HG02840 (cell line): Measurements from ENCODE around the gene SRMS.
A peak's percentile ranks its signal among the peaks of the same experiment; 100 is the strongest.
"Not testable (repeated sequence)": the region's sequence is repeated elsewhere in the genome, so short reads cannot be mapped to it uniquely, and the experiment has no call there.

Source experiments
- ATAC-seq: cut with Tn5 transposase; IDR thresholded peaks from one replicate; pipeline ENCODE4 v1.9.1; 2021; ENCODE audit warnings: mild to moderate bottlenecking, moderate library complexity, moderate number of reproducible peaks; ENCODE audit not compliant: unreplicated experiment, low FRiP score

SRMS gene

DNA sequence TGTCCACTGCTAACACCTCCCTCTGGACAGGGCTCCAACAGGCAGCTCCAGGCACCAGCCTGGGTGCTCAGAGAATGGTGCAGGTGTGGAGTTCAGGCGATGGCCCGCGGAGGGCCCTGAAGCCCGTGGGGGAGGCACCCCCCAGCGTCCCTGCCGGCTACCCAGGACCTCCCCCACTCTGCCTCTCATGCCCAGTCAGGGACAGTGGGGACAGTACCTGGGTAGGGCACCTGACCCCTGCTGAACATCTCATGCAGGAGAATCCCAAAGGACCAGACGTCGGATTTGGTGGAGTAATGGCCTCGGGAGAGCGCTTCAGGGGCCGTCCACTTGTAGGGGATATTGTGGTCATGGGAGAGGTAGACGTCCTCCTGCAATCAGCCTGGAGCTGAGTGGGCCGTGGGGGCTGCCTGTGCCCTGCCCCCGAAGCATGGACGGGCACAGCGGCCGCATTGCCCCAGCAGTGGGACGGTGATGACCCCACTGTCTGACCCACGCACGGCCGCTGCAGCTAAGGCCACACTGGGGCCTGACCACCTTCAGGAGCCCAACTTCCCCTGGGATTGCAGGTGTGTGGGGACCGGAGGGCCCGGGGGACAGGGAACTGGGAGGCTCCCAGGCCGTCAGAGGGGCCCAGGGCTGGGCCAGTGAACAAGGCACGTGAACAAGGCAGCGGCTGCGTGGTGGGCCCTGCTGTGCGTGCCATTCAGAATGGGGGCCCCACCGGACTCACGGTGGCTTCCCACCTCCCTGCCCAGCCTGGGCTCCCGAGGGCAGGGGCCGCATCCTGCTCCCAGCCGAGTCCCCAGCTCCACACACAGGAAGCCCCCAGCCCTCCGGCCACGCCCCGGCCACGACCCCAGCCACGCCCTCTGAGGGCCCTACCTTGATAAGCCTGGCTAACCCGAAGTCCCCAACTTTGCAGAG lies 17.4 kb downstream of the SRMS start:
- no peak for ATAC-seq

DNA sequence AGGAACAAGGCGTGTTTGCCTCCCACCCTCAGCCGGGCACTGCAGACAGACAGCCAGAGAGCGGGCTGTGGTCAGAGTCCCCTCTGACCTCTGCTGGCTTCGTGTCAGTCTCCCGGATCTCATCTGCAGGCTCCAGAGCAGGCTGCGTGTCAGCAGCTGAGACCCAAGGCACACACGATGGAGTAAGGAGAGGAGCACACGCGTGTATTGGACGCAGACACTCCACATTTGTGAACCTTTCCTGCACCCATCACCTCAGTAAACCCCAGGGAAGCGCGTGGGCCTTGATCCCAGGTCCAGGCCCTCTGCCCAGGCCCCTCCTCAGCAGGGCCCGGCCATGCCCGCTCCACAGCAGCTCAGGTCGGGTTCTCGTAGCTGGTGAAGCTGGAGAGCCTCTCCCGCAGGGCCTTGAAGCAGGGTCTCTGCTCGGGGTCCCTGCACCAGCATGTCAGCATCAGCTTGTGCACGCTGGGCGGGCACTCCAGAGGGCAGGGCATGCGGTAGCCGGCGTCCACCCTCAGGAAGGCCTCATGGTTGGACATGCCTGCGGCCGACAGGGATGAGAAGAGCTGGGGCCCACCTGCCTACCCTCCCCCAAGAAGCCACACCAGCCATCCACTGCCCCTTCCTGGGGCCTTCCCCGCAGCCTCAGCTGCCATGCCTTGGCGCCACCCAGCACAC lies 18.2 kb downstream of the SRMS start:
- no peak for ATAC-seq

DNA sequence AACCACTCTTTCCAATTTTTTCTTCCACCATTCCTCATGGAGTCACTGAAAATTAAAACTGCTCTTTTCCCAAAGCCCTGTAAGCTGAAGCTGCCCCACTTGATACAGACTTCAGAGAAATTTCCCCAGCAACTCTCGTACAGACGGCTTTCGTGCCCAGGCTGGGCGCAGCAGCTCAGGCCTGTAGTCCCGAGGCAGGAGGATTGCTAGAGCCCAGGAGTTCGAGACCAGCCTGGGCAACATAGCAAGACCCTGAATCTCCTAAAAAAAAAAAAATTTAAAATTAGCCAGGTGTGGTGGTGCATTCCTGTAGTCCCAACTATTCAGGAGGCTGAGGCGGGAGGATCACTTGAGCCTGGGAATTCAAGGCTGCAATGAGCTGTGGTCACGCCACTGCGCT lies 20.4 kb downstream of the SRMS start:
- ATAC-seq, result no peak

DNA sequence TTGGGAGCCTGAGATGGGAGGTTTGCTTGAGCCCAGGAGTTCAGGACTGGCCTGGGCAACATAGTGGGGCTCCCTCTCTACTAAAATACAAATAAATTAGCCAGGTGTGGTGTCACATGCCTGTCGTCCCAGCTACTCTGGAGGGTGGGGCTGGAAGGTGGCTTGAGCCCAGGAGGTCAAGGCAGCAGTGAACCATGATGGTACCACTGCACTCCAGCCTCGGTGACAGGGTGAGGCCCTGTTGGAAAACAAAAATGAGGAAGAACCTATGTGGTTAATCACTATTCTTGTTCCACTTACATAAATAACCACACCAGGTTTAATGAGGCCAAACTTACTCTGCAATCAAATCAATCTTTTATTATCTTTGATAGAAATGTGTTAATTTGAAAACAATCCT lies 21.6 kb downstream of the SRMS start:
- no peak for ATAC-seq

DNA sequence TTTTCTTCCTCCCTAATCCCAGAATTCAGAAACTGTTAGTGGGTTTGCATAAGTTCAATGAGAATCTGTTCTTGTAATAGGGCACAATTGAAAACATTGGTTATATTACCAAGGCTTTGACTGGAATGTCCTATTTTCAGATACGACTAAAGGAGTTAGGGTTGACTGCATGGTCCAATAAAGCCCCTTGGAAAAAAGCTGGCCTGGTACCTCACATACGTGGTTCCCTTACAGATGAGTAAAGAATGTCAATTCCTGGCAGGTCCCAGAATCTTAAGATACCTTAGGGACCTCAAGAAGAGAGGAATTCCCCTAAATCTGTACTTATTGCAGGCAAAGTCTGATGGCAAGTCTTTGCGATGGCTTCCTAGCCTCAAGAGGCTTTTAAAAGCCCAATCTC lies 22.4 kb downstream of the SRMS start:
- ATAC-seq, result no peak

DNA sequence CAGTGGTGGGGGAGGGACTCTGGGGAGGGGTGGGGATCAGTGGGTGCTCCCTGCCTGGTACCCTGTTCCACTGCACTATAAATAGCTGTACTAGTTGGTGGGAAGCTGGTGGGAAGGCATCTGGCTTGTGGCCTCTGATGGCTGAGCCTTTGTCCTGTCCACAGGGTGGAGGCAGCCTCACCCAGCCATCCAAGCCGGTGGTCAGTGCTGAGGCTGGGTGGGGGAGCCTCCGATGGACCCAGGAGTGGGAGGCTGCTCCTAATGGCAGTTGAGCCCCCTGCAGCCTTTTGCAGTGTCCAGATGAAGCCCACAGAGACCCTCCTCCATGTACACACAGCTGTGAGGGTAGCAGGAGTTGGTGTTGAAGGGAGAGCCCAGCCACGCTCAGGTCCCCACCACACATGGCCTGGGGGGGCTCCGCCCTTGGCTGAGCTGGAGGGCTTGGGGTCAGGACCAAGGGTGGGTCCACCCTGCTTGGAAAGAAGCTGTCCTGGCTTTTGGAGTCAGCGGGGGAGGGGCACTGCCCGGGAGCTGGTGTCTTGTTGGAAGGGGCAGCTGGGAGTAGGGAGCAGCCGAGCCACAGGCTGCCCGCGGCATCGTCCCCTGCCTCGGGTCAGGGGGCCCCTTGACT lies 24.5 kb downstream of the SRMS start:
- no peak for ATAC-seq

DNA sequence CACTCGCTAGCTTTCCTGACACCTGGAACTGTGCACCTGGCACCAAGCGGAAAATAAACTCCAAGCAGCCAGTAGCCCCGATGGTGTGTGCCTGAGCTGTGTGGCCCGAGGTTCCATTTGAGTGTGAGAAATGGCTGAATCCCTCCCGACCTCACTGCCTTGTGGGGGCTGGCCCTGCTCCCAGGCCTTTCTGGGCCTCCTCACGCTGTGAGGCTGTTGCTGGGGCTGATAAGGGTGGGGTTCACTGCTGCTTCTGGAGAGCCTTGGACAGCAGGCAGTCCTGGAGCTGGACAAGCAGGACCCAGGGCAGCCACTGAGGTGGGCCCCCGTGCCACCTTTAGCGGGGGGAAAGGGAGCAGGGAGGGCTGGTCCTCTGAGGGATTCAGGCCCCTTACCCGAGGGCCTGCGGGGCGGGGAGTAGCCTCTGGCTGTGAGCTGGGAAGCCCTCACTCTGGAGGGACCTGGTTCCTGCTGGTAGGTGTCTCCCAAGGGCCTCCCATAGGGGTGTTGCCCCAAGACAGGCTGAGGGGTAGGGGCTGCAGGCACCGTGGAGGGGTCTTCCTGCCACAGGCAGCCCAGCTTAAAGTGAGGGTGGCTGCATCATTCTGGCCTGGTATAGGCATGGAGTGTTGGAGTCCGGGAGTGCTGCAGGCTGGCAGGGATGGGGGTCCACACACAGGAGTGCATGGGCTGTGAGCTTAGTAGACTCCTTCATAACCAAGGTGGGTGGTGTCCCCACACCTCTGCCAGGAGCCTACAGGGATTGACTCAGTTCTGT lies 25.3 kb downstream of the SRMS start:
- ATAC-seq, result no peak

DNA sequence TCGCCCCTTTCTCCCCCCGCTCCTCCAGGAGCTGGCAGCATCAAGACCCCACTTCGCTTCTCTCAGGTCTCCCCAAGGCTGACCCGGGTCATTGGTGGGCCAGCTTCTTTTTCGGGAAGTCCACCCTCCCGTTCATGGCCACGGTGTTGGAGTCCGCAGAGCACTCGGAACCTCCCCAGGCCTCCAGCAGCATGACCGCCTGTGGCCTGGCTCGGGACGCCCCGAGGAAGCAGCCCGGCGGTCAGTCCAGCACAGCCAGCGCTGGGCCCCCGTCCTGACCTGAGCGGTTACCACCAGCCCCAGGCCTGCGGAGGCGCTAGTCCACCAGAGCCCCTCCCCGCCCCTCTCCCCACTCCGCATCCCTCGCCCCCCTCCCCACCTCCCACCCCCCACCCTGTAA lies 25.9 kb downstream of the SRMS start:
- no peak for ATAC-seq

DNA sequence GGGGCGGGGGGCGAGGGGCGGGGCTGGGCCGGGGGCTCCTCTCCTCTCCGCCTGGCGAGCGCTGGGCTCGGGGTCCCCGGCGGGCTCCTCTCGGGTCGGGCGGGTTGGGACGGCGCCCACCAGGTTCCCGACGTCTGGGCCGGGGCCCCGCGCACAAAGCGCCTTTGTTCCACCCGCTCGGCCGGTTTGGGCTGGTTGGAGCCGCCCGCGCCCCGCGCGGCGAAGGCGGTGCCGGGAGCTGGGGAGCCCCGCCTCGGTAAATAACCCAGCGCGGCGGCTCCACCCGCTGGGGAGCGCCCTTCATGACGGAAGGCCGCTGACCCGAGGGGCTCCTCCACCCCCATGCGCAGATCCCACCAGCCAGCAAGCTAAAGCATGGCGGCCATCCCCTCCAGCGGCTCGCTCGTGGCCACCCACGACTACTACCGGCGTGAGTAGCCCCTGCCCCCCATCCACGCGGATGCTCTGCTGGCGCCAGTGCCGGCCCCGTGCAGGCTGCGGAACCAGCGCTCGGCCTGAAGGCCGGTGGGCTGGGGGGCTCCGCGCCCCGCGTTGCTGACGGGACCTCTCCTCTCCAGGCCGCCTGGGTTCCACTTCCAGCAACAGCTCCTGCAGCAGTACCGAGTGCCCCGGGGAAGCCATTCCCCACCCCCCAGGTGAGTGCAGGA lies 26.5 kb downstream of the SRMS start:
- peak; percentile 34 for ATAC-seq

DNA sequence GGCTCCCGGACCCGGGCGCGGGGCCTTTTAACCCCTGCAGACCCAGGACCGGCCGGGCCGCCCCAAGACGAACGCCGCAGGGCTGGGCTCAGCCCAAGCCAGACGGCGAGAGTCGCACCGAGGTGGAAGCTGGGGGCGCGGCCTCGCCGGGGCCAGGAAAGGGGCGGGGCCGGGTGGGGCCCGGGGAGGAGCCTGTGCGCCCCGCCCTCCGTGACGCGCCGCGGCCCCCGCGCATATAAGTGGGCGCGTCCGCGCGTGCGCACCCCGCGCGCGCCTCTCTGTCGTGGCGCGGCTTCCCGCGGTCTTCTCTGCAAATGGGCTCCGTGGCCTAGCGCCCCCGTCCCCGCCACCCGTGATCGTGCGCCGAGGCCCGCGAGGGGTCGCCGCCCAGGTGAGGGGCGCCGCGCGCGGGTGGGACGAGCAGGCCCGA lies 27.0 kb downstream of the SRMS start, which contains the start of gene PPDPF:
Gene PPDPF (plus strand): TSS at position 262 of the 430 bp plus-strand sequence. CDS start 544 bp downstream, outside the sequence.
- ATAC-seq, result peak; percentile 64

DNA sequence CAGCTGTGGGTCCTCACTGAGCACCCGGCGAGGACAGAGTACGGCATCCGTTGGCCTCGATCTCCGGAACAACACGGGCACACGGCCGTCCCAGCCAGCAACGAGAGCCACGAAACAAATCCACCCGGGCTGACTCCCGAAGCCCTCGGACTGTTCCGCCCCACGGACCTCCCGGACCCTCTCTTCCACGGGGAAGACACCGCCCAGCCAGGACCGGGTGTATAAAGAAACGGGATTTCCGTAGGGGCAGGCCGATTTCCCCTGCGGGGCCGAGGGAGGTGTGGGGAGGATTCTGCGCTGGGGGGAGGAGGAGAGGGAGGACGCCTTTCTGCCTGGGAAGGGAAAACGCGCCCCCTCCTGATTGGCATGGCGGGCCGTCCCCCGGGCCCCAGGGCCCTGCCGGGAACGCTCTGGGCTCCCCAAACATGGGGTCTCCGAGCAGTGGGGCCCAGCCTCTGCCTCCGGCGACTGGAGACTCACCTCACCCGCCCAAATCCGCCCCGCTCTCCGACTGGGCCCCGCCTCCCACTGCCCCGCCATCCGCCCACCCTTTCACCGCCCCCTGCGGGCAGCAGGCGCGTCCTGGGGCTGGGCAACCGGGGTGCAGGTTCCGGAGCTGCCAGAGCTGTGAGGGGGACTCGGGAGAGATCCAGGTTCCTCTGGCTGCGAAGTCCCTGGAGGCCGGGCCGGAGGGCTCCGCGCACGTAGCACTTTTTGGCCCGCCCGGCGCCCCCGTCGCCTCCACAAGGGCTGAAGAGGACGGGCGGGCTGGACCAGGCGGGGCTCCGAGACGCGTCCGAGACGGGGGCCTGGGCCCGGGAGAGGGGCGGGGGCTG lies 27.7 kb downstream of the SRMS start:
- peak; percentile 35 for ATAC-seq

DNA sequence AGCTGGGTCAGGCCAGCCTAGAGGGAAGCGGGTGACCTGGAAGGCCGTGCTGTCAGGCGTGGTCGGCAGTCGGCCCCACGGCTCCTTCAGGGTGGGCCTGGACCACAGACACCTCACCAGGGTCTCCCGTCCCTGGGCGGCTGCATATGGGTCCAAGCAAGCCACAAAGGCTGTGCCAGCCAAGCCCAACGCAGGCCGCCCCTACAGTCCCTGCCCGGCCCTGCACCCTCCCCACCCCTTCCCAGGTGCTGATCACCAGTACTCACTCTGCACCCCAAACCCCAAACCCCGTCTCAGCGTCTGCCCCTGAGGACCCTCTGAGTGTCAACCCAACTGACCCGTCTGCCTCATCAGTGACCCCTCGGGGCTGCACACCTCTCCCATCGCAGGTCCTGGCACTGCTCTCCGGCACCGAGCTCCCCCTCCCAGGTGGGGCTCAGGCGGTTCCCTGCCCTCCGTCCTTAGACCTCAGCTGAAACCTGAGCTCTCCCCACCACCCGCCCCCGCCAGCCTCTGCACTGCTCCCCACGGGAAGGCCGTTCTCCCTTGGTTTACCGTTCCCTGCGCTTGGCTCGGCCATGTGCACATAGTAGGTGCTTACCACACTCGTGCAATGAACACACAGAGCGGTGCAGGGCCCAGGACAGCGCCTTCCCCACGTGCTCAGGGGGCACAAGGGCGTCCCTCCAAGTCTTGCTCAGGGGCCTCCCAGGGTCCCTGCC lies 28.4 kb downstream of the SRMS start:
- no peak for ATAC-seq

DNA sequence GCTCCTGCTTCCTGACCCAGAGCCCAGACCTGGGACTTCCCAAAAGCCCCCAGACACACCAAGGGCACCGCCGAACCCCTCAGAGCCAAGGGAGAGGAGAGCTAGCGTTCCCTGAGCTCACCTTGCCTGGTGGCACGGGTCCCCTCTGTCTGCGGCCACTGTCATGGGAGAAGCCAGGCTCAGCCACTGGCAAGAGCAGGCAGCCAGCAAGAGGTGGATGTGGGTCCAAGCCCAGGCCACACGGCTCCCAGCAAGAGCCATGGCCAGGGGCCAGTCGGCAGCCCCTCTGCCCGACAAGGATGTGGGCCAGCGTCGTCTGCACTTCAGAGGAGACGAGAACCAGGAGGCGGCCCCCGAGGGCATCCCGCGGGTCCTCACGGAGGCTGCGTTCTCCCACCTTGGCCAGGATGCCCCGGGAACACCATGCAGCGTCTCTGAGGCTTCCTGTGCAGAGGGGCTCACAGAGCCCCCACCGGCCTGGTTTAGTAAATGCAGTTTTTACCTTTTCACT lies 29.1 kb downstream of the SRMS start:
- ATAC-seq, result no peak

DNA sequence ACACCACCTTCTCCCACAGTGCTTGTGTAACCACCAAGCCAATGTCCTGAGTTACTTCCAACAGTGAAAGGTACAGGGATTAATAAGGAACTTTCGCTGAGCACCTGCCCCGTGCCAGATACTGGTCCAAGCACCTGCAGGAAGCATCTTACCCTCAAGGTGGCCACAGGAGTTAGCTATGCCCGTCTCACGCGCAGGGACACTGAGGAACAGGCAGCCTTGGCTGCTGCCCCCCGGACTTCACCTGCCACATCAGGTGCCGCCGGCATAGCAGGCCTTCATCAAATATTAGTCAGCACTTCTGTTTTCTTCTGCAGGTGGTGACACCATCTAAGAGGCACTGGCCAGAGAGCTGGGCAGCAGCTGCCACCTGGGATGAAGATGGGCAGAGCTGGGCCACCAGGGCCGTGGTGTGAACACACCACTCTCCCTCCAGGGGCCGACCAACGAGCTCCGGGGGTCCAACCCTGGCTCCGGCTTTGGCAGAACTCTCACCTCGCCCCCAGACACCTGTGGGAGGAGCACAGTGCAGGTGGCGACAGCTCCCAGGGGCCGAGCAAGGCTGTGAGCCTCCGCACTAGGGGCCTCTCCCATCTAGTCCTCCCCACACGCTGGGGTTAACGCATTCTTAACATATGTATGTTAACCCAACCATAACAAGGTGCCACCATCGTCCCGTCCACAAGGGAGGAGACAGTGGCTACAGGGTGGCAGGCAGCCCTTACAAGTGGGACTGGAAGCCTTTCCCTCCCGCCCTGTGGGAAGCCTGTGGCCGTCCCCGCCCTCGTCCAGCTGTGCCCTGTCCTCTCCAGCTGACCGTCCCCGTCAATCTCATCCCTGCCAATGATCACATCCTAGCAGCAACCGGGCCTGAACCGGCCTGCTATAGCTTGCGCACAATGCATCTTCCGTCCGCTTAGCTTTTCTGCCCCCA lies 29.9 kb downstream of the SRMS start:
- no peak for ATAC-seq

DNA sequence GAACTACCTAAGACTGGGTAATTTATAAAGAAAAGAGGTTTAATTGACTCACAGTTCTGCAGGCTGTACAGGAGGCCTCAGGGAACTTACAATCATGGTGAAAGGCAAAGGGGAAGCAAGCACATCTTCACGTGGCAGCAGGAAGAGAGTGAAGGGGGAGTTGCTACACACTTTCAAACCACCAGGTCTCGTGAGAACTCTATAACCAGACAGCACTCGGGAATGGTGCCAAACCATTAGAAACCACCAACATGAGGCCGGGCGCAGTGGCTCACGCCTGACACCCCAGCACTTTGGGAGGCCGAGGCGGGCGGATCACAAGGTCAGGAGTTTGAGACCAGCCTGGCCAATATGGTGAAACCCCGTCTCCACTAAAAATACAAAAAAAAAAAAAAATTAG lies 33.0 kb downstream of the SRMS start:
- ATAC-seq, result not testable (repeated sequence)

DNA sequence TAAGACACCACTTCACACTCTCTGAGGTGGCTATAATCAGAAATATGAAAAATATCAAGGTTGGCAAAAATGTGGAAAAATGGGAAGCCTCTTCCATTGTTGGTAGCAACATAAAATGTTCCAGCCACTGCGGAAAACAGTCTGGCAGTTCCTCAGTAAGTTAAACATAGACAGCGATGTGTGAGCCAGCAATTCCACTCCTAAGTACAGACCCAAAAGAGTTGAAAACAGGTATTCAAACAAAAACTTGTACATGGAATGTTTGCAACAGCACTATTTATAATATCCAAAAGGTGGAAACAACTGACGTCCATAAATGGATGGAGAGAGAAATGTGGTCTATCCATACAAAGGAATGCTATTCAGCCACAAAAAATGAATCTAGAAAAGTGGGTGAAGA lies 34.3 kb downstream of the SRMS start:
- no peak for ATAC-seq

DNA sequence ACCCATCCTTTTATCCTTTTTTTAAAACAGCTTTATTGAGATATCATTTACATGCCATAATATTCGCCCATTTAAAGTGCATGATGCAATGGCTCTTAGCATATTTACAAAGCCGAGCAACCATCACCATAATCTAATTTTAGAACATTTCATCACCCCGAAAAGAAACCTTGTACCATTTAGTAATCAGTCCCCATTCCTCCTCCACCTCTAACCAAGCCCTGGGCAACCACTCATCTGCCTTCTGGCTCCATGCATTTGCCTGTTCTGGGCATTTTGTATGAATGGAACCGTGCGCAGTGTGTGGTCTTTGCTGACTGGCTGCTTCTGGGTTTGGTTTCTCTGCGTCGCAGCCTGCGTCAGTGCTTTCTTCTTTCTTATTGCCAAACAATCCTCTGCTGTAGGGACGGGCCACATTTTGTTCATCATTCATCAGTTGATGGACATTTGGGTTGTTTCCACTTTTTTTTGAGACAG lies 38.4 kb downstream of the SRMS start:
- no peak for ATAC-seq
